HCT116 (cell line): ENCODE measurements around the gene ZFAND6. TPM values are rescaled to one million over a fixed set of nuclear protein-coding genes. Genes with fewer than 3 reads are reported as not detected.

Source experiments
- ATAC-seq: fragments of 200-7000 bp; cut with Tn5 transposase; 2 replicates; pipeline ENCODE4 v1.9.1; 2020; ENCODE audit warnings: mild to moderate bottlenecking, moderate library complexity
- BruUV-seq: library from RNA; stranded (reverse); fragments of 400-500 nt; replicated peaks from 2 replicates; lab custom pipeline; 2021; lab: Mats Ljungman, UMichigan
- CTCF ChIA-PET: fragments of 300-600 bp; sonication (Branson Sonifier 250); formaldehyde crosslinking; loops from one replicate; lab custom pipeline; 2021; ENCODE audit warnings: antibody characterized with exemption; lab: Charles Lee
- POLR2A ChIA-PET: fragments of 300-600, 350-600 bp; sonication (Branson Sonifier 250); formaldehyde crosslinking; loops from one replicate; lab custom pipeline; 2021; ENCODE audit warnings: antibody characterized with exemption; lab: Charles Lee
- RAD21 ChIA-PET, 2 experiments: fragments of 300-600 bp; sonication (Branson Sonifier 250); formaldehyde crosslinking; loops; one replicate each; lab custom pipeline; 2023; ENCODE audit warnings: low total read pairs in 2 of 2; ENCODE audit not compliant: uncharacterized antibody in 2 of 2, unreplicated experiment in 2 of 2, low non-redundant PET in 1 of 2; lab: Charles Lee
- DNase-seq: peaks from one replicate; pipeline ENCODE4 v3.0.0-alpha.2; 2010; ENCODE audit warnings: low read depth, low spot score
- H2AFZ ChIP-seq: fragments of 200-600 bp; shearing (Covaris generic), sonication (generic); 2 replicates; pipeline ENCODE4 v1.6.1; 2017; ENCODE audit warnings: low read depth, mixed run types, mixed read lengths, antibody characterized with exemption, low read length; ENCODE audit not compliant: poor library complexity, severe bottlenecking
- H3K27ac ChIP-seq: 2 replicates; pipeline ENCODE4 v1.5.1; 2012; ENCODE audit warnings: low read depth, low read length
- H3K27me3 ChIP-seq: fragments of 200-600 bp; sonication (generic); 2 replicates; pipeline ENCODE4 v1.6.1; 2016; ENCODE audit warnings: mixed run types, low read length, mixed read lengths; ENCODE audit not compliant: insufficient read depth
- H3K36me3 ChIP-seq, 2 experiments: fragments of 200-500 bp in 1 of 2; fragments of 200-600 bp in 1 of 2; sonication (Bioruptor generic) in 1 of 2; sonication (generic) in 1 of 2; 2 replicates each; pipeline versions ENCODE4 v1.5.1 to v1.6.1; 2014 to 2016; ENCODE audit warnings: low read length in 2 of 2, inconsistent platforms in 1 of 2, mixed read lengths in 1 of 2, mixed run types in 1 of 2; ENCODE audit not compliant: insufficient read depth in 2 of 2, control insufficient read depth in 1 of 2
- H3K4me1 ChIP-seq, 2 experiments: fragments of 200-600 bp in 1 of 2; sonication (generic) in 1 of 2; 2 replicates each; pipeline versions ENCODE4 v1.5.1 to v1.6.1; 2012 to 2017; ENCODE audit warnings: low read length in 2 of 2, inconsistent platforms in 1 of 2, mild to moderate bottlenecking in 1 of 2, mixed read lengths in 1 of 2, mixed run types in 1 of 2, moderate library complexity in 1 of 2; ENCODE audit not compliant: insufficient read depth in 2 of 2, control insufficient read depth in 1 of 2
- H3K4me2 ChIP-seq: fragments of 200-600 bp; sonication (generic); 2 replicates; pipeline ENCODE4 v1.6.1; 2017; ENCODE audit warnings: mixed run types, low read length, mixed read lengths
- H3K4me3 ChIP-seq, 2 experiments: fragments of 200-600 bp in 1 of 2; sonication (generic) in 1 of 2; replicated peaks in 1 of 2; 2 replicates each; pipeline ENCODE4 v1.5.1; 2011 to 2016; ENCODE audit warnings: low read length in 2 of 2, control low read depth in 1 of 2, low read depth in 1 of 2, mild to moderate bottlenecking in 1 of 2, mixed read lengths in 1 of 2, mixed run types in 1 of 2
- H3K79me2 ChIP-seq: fragments of 200-600 bp; sonication (generic); 2 replicates; pipeline ENCODE4 v1.6.1; 2017; ENCODE audit warnings: mild to moderate bottlenecking, mixed run types, low read length, moderate library complexity, mixed read lengths; ENCODE audit not compliant: insufficient read depth
- H3K9ac ChIP-seq: fragments of 200-600 bp; sonication (generic); 2 replicates; pipeline ENCODE4 v1.6.1; 2016; ENCODE audit warnings: low read length, mixed read lengths
- H3K9me2 ChIP-seq: fragments of 200-600 bp; sonication (generic), shearing (Covaris generic); 2 replicates; pipeline ENCODE4 v1.6.1; 2017; ENCODE audit warnings: mixed run types, mild to moderate bottlenecking, moderate library complexity; ENCODE audit not compliant: insufficient read depth
- H3K9me3 ChIP-seq, 2 experiments: fragments of 200-500 bp in 1 of 2; fragments of 200-600 bp in 1 of 2; sonication (Bioruptor generic) in 1 of 2; sonication (generic) in 1 of 2; 2 replicates each; pipeline ENCODE4 v1.6.1; 2014 to 2017; ENCODE audit warnings: low read length in 2 of 2, mixed read lengths in 2 of 2, inconsistent platforms in 1 of 2, low read depth in 1 of 2, mild to moderate bottlenecking in 1 of 2, mixed run types in 1 of 2, moderate library complexity in 1 of 2; ENCODE audit not compliant: control insufficient read depth in 1 of 2, insufficient read depth in 1 of 2
- H4K20me1 ChIP-seq: fragments of 200-600 bp; sonication (generic), shearing (Covaris generic); 2 replicates; pipeline ENCODE4 v1.6.1; 2017; ENCODE audit warnings: mixed run types, mild to moderate bottlenecking, moderate library complexity; ENCODE audit not compliant: insufficient read depth
- CBX3 ChIP-seq: IDR thresholded peaks from 2 replicates; pipeline ENCODE4 v1.6.1; 2012; ENCODE audit warnings: low read depth
- CEBPB ChIP-seq: IDR thresholded peaks from 2 replicates; pipeline ENCODE4 v1.6.1; 2012; ENCODE audit warnings: low read depth
- EGR1 ChIP-seq: IDR thresholded peaks from 2 replicates; pipeline ENCODE4 v1.6.1; 2012; ENCODE audit warnings: low read depth
- ELF1 ChIP-seq: IDR thresholded peaks from 2 replicates; pipeline ENCODE4 v1.6.1; 2012; ENCODE audit warnings: low read depth, borderline replicate concordance
- EZH2 ChIP-seq: fragments of 200-600 bp; sonication (generic); IDR thresholded peaks from 2 replicates; pipeline ENCODE4 v1.6.1; 2017; ENCODE audit warnings: antibody characterized with exemption, mixed run types
- EZH2phosphoT487 ChIP-seq: fragments of 200-600 bp; IDR thresholded peaks from 2 replicates; pipeline ENCODE4 v1.6.1; 2018; ENCODE audit warnings: antibody characterized with exemption, borderline replicate concordance
- FOSL1 ChIP-seq: IDR thresholded peaks from 2 replicates; pipeline ENCODE4 v1.6.1; 2012; ENCODE audit warnings: low read depth
- JUND ChIP-seq: IDR thresholded peaks from 2 replicates; pipeline ENCODE4 v1.6.1; 2012
- MAX ChIP-seq: IDR thresholded peaks from 2 replicates; pipeline ENCODE4 v1.6.1; 2012
- POLR2A ChIP-seq: IDR thresholded peaks from 2 replicates; pipeline ENCODE4 v1.7.0; 2011; ENCODE audit warnings: borderline replicate concordance; ENCODE audit not compliant: insufficient read depth, insufficient read length; ENCODE audit errors: extremely low read depth
- SIN3A ChIP-seq: IDR thresholded peaks from 2 replicates; pipeline ENCODE4 v1.6.1; 2012; ENCODE audit warnings: low read depth
- SP1 ChIP-seq: IDR thresholded peaks from 2 replicates; pipeline ENCODE4 v1.6.1; 2012; ENCODE audit warnings: low read depth
- TCF7L2 ChIP-seq: IDR thresholded peaks from 2 replicates; pipeline ENCODE4 v1.7.0; 2011; ENCODE audit warnings: borderline replicate concordance, inconsistent platforms; ENCODE audit not compliant: insufficient read depth, insufficient read length; ENCODE audit errors: extremely low read depth
- intact Hi-C: fragments of 100-400 bp; cut with micrococcal nuclease; formaldehyde crosslinking; loops from 2 replicates; pipeline ENCODE4 v1.10.0; 2022
- total RNA-seq: library from RNA; stranded (reverse); gene quantifications from one replicate; pipeline ENCODE4 v1.2.1, GENCODE V29; 2021; ENCODE audit not compliant: unreplicated experiment
- TF ChIP-seq, protein P1 (sequence below): IDR thresholded peaks from 2 replicates; pipeline ENCODE4 v1.6.1; 2011; ENCODE audit warnings: mild to moderate bottlenecking, low read length, moderate library complexity; ENCODE audit not compliant: insufficient replicate concordance; ENCODE audit errors: extremely low read depth
- TF ChIP-seq, protein P2 (sequence below), 3 experiments: fragments of 200-600 bp in 1 of 3; sonication (generic) in 1 of 3; IDR thresholded peaks in 2 of 3; conservative IDR thresholded peaks in 1 of 3; 2 replicates each; pipeline ENCODE4 v1.5.1; 2012 to 2017; ENCODE audit warnings: low read depth in 2 of 3, low read length in 2 of 3, antibody characterized with exemption in 1 of 3, borderline replicate concordance in 1 of 3, control low read depth in 1 of 3, mild to moderate bottlenecking in 1 of 3, mixed read lengths in 1 of 3, mixed run types in 1 of 3, moderate library complexity in 1 of 3; ENCODE audit not compliant: insufficient read depth in 1 of 3

Gene ZFAND6
- total RNA-seq, 1 experiment from 2014 or later: 51.3 TPM

DNA sequence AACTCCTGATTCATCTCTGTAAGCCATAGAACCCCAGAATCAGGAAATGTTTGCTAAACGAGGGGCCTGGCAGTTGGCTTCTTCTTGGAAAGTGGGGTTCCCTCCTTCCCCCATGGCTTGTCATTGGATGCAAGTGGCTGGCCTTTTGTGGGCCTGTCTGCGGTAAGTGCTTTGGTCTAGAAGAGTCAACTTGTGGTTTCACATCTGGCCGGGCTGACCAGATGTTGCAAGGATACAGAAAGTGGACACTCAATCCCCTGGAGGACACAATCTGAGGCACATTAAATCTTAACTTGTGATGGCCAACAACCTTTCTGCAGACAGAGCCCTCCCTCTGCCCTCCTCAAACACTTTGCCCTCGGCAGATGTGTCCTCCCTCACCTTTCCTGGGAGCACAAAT, 94.4 kb downstream of the ZFAND6 start:
- Histone ChIP-seq H3K27ac (no peak overlapping the region), H3K36me3 (no peaks in the 10 kb centered on the region), H3K27me3 (no peaks in the 10 kb centered on the region), H3K4me2 (peak overlapping the region; percentile 94), H3K4me1 (peaks cover 12 to 25% of the 10 kb centered on the region in 2 experiments; a peak in 3 of 4 replicates), H3K9ac (no peak overlapping the region), H2AFZ (no peak overlapping the region), H4K20me1 (no peaks in the 10 kb centered on the region), H3K9me3 (no peaks in the 10 kb centered on the region), H3K4me3 (no peak overlapping the region), H3K9me2 (no peaks in the 10 kb centered on the region), H3K79me2 (no peaks in the 10 kb centered on the region)
- no TSS peak for BruUV-seq
- RAD21 ChIA-PET: no interaction called here
- no peak for ATAC-seq
- DNase-seq: no peak
- CTCF ChIA-PET: no interaction called here
- no peak for TF ChIP-seq EZH2phosphoT487
- no peak for TF ChIP-seq ELF1
- no peak for TF ChIP-seq CEBPB
- no peak for TF ChIP-seq SP1
- TF ChIP-seq CBX3: no peak
- TF ChIP-seq SIN3A: no peak
- TF ChIP-seq, protein P1, sequence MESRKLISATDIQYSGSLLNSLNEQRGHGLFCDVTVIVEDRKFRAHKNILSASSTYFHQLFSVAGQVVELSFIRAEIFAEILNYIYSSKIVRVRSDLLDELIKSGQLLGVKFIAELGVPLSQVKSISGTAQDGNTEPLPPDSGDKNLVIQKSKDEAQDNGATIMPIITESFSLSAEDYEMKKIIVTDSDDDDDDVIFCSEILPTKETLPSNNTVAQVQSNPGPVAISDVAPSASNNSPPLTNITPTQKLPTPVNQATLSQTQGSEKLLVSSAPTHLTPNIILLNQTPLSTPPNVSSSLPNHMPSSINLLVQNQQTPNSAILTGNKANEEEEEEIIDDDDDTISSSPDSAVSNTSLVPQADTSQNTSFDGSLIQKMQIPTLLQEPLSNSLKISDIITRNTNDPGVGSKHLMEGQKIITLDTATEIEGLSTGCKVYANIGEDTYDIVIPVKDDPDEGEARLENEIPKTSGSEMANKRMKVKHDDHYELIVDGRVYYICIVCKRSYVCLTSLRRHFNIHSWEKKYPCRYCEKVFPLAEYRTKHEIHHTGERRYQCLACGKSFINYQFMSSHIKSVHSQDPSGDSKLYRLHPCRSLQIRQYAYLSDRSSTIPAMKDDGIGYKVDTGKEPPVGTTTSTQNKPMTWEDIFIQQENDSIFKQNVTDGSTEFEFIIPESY: no peak
- no peak for TF ChIP-seq EZH2
- no peak for TF ChIP-seq MAX
- TF ChIP-seq EGR1: no peak
- no peak for TF ChIP-seq TCF7L2
- TF ChIP-seq, protein P2, sequence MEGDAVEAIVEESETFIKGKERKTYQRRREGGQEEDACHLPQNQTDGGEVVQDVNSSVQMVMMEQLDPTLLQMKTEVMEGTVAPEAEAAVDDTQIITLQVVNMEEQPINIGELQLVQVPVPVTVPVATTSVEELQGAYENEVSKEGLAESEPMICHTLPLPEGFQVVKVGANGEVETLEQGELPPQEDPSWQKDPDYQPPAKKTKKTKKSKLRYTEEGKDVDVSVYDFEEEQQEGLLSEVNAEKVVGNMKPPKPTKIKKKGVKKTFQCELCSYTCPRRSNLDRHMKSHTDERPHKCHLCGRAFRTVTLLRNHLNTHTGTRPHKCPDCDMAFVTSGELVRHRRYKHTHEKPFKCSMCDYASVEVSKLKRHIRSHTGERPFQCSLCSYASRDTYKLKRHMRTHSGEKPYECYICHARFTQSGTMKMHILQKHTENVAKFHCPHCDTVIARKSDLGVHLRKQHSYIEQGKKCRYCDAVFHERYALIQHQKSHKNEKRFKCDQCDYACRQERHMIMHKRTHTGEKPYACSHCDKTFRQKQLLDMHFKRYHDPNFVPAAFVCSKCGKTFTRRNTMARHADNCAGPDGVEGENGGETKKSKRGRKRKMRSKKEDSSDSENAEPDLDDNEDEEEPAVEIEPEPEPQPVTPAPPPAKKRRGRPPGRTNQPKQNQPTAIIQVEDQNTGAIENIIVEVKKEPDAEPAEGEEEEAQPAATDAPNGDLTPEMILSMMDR (IDR thresholded peaks at IDR 0.05 in 2 of 3, conservative IDR thresholded peaks at IDR 0.05 in 1 of 3; ENCODE audit: borderline replicate concordance in 1 of 3, insufficient read depth in 1 of 3, low read depth in 2 of 3, low read length in 2 of 3): no peak
- TF ChIP-seq FOSL1: no peak
- TF ChIP-seq POLR2A: no peak
- TF ChIP-seq JUND: no peak
- intact Hi-C loops: loop anchor here (5.0 kb wide), 1 partner anchor 82 kb away; no protein-coding TSS in a partner anchor
- POLR2A ChIA-PET: no interaction called here
